HepG2 (cell line): ENCODE data around the gene AHSG.

Experiments
- CEBPG ChIP-seq: IDR thresholded peaks from 2 replicates; pipeline ENCODE4 v1.6.1; 2016
- MXI1 ChIP-seq: IDR thresholded peaks from 3 replicates; pipeline ENCODE4 v1.6.1; 2012; ENCODE audit warnings: low read depth, low read length, inconsistent platforms, borderline replicate concordance
- NR2C2 ChIP-seq: sonication (generic); formaldehyde crosslinking; IDR thresholded peaks from 2 replicates; pipeline ENCODE4 v1.4.0; 2020; ENCODE audit warnings: missing genetic modification reagents, mild to moderate bottlenecking, moderate library complexity, borderline replicate concordance
- ZNF180 ChIP-seq: sonication (generic); formaldehyde crosslinking; IDR thresholded peaks from 2 replicates; pipeline ENCODE4 v1.4.0; 2020; ENCODE audit warnings: low read depth, missing genetic modification reagents, borderline replicate concordance
- TF ChIP-seq, protein P1 (sequence below): sonication (generic); formaldehyde crosslinking; IDR thresholded peaks from 2 replicates; pipeline ENCODE4 v1.4.0; 2020; ENCODE audit warnings: missing genetic modification reagents

DNA sequence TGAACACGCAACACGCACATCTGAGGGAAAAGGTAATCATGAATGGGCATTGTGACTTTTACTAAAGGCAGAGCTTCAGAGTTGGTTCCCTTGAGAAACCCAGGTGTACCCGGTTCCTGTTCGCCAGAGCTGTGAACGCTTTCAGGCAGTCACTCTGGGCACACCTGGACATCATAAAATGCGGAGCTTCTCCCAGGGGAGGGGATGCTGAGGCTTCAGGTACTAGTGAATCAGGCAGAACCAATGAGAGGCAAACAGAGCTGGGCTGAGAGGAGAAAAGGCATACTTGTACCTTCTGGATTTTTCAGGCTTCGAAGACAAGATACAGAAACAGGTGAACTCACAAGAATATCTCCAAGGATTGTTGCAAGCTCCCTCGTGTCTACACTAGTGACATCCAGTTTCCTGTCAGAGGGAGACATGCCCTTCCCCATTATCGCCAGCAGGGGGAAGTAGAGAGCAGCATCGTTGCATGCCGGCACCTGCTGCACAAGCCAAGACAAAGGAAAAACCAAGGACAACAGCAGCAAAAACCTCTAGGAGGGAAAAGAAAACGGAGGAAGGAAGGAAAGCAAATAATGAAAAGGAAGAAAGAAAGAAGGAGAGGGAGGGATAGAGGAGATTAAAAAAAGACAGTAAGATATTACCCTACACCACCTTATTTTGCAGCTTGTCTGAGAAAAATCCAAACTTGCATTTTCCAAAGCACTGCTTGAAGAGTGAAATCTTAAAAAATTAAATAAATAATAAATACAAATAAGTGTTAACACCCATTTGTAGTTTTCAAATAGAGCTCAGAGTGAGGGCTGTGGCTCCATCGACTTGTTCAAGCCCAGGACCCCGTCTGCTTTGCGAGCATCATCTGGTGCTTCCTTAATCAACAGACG lies 2.0 kb downstream of the AHSG start:
- no peak for TF ChIP-seq NR2C2 (CRISPR knock-in tag)
- TF ChIP-seq ZNF180 = no peak
- TF ChIP-seq CEBPG (CRISPR knock-in tag) = peak; percentile 25; the same call in 1 of the 2 replicates
- TF ChIP-seq MXI1 = peak; percentile 74; the same call in 1 of the 3 replicates
- TF ChIP-seq, protein P1, sequence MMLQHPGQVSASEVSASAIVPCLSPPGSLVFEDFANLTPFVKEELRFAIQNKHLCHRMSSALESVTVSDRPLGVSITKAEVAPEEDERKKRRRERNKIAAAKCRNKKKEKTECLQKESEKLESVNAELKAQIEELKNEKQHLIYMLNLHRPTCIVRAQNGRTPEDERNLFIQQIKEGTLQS (CRISPR knock-in tag) = no peak
